ENCODE results near the gene DTX1.
"Not testable (repeated sequence)": the region's sequence is repeated elsewhere in the genome, so short reads cannot be mapped to it uniquely, and the experiment has no call there.

DTX1 gene

GRCh38 chr12:113119980-113120669, 63.6 kb downstream of the DTX1 start:
- DNase-seq = no peak

GRCh38 chr12:113120670-113121370, 64.3 kb downstream of the DTX1 start:
- no peak for DNase-seq

- DNase-seq = no peak
Measured at GRCh38 chr12:113127791-113128199, 71.3 kb downstream of the DTX1 start.

GRCh38 chr12:113128802-113129663, 72.5 kb downstream of the DTX1 start:
- DNase-seq = no peak

GRCh38 chr12:113129664-113130456, 73.3 kb downstream of the DTX1 start:
- DNase-seq = no peak

- DNase-seq = no peak
Measured at GRCh38 chr12:113130457-113131135, 74.1 kb downstream of the DTX1 start.

GRCh38 chr12:113131556-113131955, 75.0 kb downstream of the DTX1 start:
- DNase-seq = no peak

- no peak for DNase-seq
Measured at GRCh38 chr12:113133036-113133435, 76.5 kb downstream of the DTX1 start.

GRCh38 chr12:113133666-113134065, 77.1 kb downstream of the DTX1 start:
- DNase-seq = no peak

- DNase-seq = no peak
Measured at GRCh38 chr12:113134071-113134470, 77.5 kb downstream of the DTX1 start.

GRCh38 chr12:113134521-113134951, 78.0 kb downstream of the DTX1 start:
- no peak for DNase-seq

- DNase-seq = peak; percentile 40
Measured at GRCh38 chr12:113135178-113136127, 78.9 kb downstream of the DTX1 start, which contains the start of gene RASAL1. Gene RASAL1 (minus strand): TSS chr12:113135761. CDS start chr12:113135462, 299 bp downstream.

GRCh38 chr12:113136128-113136989, 79.8 kb downstream of the DTX1 start:
- no peak for DNase-seq

- no peak for DNase-seq
Measured at GRCh38 chr12:113136990-113137511, 80.5 kb downstream of the DTX1 start.

GRCh38 chr12:113137861-113138783, 81.6 kb downstream of the DTX1 start:
- no peak for DNase-seq

- no peak for DNase-seq
Measured at GRCh38 chr12:113138826-113139225, 82.3 kb downstream of the DTX1 start.

- no peak for DNase-seq
Measured at GRCh38 chr12:113140706-113141105, 84.2 kb downstream of the DTX1 start.

- DNase-seq = not testable (repeated sequence)
Measured at GRCh38 chr12:113141716-113142115, 85.2 kb downstream of the DTX1 start.
